Fibroblast of lung (primary cell): ENCODE results near the gene PHIP. TPM values are rescaled to one million over a fixed set of nuclear protein-coding genes. Genes with fewer than 3 reads are reported as not detected.
A peak's percentile ranks its signal among the peaks of the same experiment; 100 is the strongest.

ENCODE experiments used
- DNase-seq, 2 donors: peaks; one replicate each; pipeline versions ENCODE4 v3.0.0 to v3.0.0-alpha.2; 2010; ENCODE audit warnings: low read depth in 2 of 2
- H2AFZ ChIP-seq: 2 replicates; pipeline ENCODE4 v1.5.1; 2012; ENCODE audit warnings: low read length, control low read depth, inconsistent platforms
- H3K27ac ChIP-seq: 2 replicates; pipeline ENCODE4 v1.5.1; 2011; ENCODE audit warnings: low read length, control low read depth; ENCODE audit not compliant: insufficient read depth
- H3K27me3 ChIP-seq: 2 replicates; pipeline ENCODE4 v1.5.1; 2011; ENCODE audit warnings: mild to moderate bottlenecking, low read length; ENCODE audit not compliant: control insufficient read depth, insufficient read depth
- H3K36me3 ChIP-seq: 2 replicates; pipeline ENCODE4 v1.5.1; 2011; ENCODE audit warnings: low read length; ENCODE audit not compliant: control insufficient read depth, insufficient read depth
- H3K4me1 ChIP-seq: 2 replicates; pipeline ENCODE4 v1.5.1; 2011; ENCODE audit warnings: low read length; ENCODE audit not compliant: control insufficient read depth, insufficient read depth; ENCODE audit errors: extremely low read depth
- H3K4me2 ChIP-seq: 2 replicates; pipeline ENCODE4 v1.5.1; 2011; ENCODE audit warnings: low read length, control low read depth; ENCODE audit not compliant: insufficient read depth; ENCODE audit errors: extremely low read depth
- H3K4me3 ChIP-seq, 4 experiments: fragments of 200-600 bp in 1 of 4; sonication (generic) in 1 of 4; replicated peaks in 1 of 4; 2 replicates each; pipeline ENCODE4 v1.5.1; 2011 to 2016; ENCODE audit warnings: low read length in 4 of 4, low read depth in 3 of 4, mild to moderate bottlenecking in 3 of 4, control low read depth in 2 of 4, inconsistent platforms in 1 of 4, mixed read lengths in 1 of 4; ENCODE audit not compliant: insufficient read depth in 1 of 4; ENCODE audit errors: control extremely low read depth in 1 of 4
- H3K79me2 ChIP-seq: 2 replicates; pipeline ENCODE4 v1.5.1; 2012; ENCODE audit warnings: mild to moderate bottlenecking, low read length, inconsistent platforms; ENCODE audit not compliant: control insufficient read depth, insufficient read depth
- H3K9ac ChIP-seq: 2 replicates; pipeline ENCODE4 v1.5.1; 2011; ENCODE audit warnings: mild to moderate bottlenecking, low read length, control low read depth; ENCODE audit not compliant: insufficient read depth
- H3K9me3 ChIP-seq: 2 replicates; pipeline ENCODE4 v1.5.1; 2012; ENCODE audit warnings: low read depth, low read length; ENCODE audit not compliant: control insufficient read depth, insufficient read depth
- H4K20me1 ChIP-seq: 2 replicates; pipeline ENCODE4 v1.5.1; 2011; ENCODE audit warnings: low read length; ENCODE audit not compliant: control insufficient read depth, insufficient read depth; ENCODE audit errors: extremely low read depth
- EZH2 ChIP-seq: IDR thresholded peaks from 2 replicates; pipeline ENCODE4 v1.5.1; 2012; ENCODE audit warnings: low read length, control low read depth, mild to moderate bottlenecking; ENCODE audit errors: missing control alignments
- polyA plus RNA-seq, 2 donors: library from polyadenylated mRNA; depleted of rRNA in 1 of 2; stranded (reverse) in 1 of 2; unstranded in 1 of 2; fragments of >200 nt; gene quantifications; 2 replicates each; pipeline ENCODE4 v1.2.1, GENCODE V29; 2011 to 2012; ENCODE audit warnings: missing spikeins in 1 of 2
- total RNA-seq: library from RNA; depleted of rRNA; stranded (reverse); fragments of >200 nt; gene quantifications from 2 replicates; pipeline ENCODE4 v1.2.1, GENCODE V29; 2014
- TF ChIP-seq, protein P1 (sequence below), 2 donors: IDR thresholded peaks in 1 of 2; conservative IDR thresholded peaks in 1 of 2; 1 replicate in 1 of 2; 2 replicates in 1 of 2; pipeline ENCODE4 v1.5.1; 2011 to 2012; ENCODE audit warnings: low read length in 2 of 2, control low read depth in 1 of 2, inconsistent platforms in 1 of 2, low read depth in 1 of 2, mild to moderate bottlenecking in 1 of 2

Gene PHIP
- total and polyA plus RNA-seq, 2 donors (not counting 1 experiment from before 2014, with no cell fraction given), result 6.7 to 26.1 TPM

DNA sequence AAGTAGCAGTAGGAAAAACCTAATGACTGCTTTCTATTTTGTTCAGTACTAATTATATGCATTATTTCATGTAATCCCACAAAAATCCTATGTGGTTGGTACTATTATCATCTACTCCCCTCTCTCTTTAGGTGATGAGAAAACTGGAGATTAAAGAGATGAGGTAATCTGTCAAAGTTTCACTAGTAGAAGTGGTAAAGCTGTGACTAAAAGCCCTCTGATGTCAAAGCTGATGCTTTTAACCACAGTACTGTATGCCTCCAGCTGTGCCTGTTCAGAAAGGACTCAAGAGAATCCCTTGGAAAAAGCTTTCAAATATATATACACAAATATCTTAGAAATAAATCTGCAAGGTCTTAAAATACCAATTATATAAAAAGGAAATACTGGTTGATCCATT, 38.0 kb downstream of the PHIP start:
- Histone ChIP-seq H3K4me2 (no peak overlapping the region), H3K79me2 (no peaks in the 10 kb centered on the region), H3K9ac (no peak overlapping the region), H3K4me3 (no peak overlapping the region), H3K36me3 (no peaks in the 10 kb centered on the region), H2AFZ (no peak overlapping the region), H4K20me1 (no peaks in the 10 kb centered on the region), H3K27me3 (no peaks in the 10 kb centered on the region), H3K4me1 (no peaks in the 10 kb centered on the region), H3K9me3 (no peaks in the 10 kb centered on the region), H3K27ac (no peak overlapping the region)
- peak; percentile 43 to 65 for DNase-seq
- TF ChIP-seq EZH2, result no peak
- TF ChIP-seq, protein P1, sequence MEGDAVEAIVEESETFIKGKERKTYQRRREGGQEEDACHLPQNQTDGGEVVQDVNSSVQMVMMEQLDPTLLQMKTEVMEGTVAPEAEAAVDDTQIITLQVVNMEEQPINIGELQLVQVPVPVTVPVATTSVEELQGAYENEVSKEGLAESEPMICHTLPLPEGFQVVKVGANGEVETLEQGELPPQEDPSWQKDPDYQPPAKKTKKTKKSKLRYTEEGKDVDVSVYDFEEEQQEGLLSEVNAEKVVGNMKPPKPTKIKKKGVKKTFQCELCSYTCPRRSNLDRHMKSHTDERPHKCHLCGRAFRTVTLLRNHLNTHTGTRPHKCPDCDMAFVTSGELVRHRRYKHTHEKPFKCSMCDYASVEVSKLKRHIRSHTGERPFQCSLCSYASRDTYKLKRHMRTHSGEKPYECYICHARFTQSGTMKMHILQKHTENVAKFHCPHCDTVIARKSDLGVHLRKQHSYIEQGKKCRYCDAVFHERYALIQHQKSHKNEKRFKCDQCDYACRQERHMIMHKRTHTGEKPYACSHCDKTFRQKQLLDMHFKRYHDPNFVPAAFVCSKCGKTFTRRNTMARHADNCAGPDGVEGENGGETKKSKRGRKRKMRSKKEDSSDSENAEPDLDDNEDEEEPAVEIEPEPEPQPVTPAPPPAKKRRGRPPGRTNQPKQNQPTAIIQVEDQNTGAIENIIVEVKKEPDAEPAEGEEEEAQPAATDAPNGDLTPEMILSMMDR (conservative IDR thresholded peaks at IDR 0.05 in 1 of 2, IDR thresholded peaks at IDR 0.05 in 1 of 2; ENCODE audit: low read depth in 1 of 2, low read length in 2 of 2), result no peak

DNA sequence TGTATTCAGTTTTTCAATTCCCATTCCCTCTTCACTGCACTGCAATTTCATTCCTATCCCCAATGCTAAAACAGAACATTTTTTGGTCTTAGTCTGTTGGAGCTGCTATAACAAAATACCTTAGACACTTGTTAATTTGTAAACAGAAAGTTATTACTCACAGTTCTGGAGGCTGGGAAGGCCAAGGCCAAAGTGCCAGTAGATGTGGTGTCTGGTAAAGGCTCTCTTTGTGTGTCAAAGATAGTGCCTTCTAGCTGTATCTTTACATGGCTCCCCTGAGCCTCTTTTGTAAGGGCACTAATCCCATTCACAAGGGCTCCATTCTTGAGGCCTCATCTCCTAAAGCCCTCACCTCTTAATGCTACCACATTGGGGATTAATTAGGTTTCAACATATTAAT, 40.0 kb downstream of the PHIP start:
- no peak overlapping the region for H3K9ac ChIP-seq
- no peaks in the 10 kb centered on the region for H3K79me2 ChIP-seq
- H4K20me1 ChIP-seq, result no peaks in the 10 kb centered on the region
- H3K4me2 ChIP-seq, result no peak overlapping the region
- no peak overlapping the region for H2AFZ ChIP-seq
- no peak overlapping the region for H3K27ac ChIP-seq
- no peaks in the 10 kb centered on the region for H3K4me1 ChIP-seq
- H3K27me3 ChIP-seq, result no peaks in the 10 kb centered on the region
- no peaks in the 10 kb centered on the region for H3K9me3 ChIP-seq
- TF ChIP-seq, protein P1 (conservative IDR thresholded peaks at IDR 0.05 in 1 of 2, IDR thresholded peaks at IDR 0.05 in 1 of 2; ENCODE audit: low read depth in 1 of 2, low read length in 2 of 2), result no peak
- no peak for TF ChIP-seq EZH2
- no peak overlapping the region for H3K4me3 ChIP-seq
- H3K36me3 ChIP-seq, result no peaks in the 10 kb centered on the region
- peak in 1 of 2 donors; percentile 12 for DNase-seq

DNA sequence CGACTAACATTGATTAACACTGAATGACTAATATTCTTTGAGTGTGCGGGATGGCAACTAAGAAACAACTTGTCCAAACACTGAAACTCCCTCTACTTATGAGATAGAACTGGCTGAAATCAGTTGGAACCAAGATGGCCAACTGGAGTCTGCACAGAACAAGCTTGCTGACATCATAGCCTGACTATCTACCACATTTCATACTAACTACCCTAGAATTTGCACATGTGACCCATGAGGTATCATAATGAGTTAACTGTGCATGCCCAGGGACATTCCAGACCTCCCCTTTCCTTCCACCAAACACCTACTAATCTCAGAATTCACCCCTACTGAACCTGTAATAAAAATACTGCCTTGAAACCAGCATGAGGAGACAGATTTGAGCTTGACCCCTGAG, 43.2 kb downstream of the PHIP start:
- TF ChIP-seq, protein P1 (conservative IDR thresholded peaks at IDR 0.05 in 1 of 2, IDR thresholded peaks at IDR 0.05 in 1 of 2; ENCODE audit: low read depth in 1 of 2, low read length in 2 of 2), result no peak
- TF ChIP-seq EZH2, result no peak
- Histone ChIP-seq H3K4me2 (no peak overlapping the region), H3K36me3 (no peaks in the 10 kb centered on the region), H4K20me1 (no peaks in the 10 kb centered on the region), H3K4me1 (no peaks in the 10 kb centered on the region), H2AFZ (no peak overlapping the region), H3K9ac (no peak overlapping the region), H3K79me2 (no peaks in the 10 kb centered on the region), H3K27ac (no peak overlapping the region), H3K27me3 (no peaks in the 10 kb centered on the region), H3K9me3 (no peaks in the 10 kb centered on the region), H3K4me3 (no peak overlapping the region)
- DNase-seq, result peak in 1 of 2 donors; percentile 17
